Keratinocyte (primary cell): ENCODE measurements around the gene COX8C. TPM values are rescaled to one million over a fixed set of nuclear protein-coding genes. Genes with fewer than 3 reads are reported as not detected.

Experiments
- DNase-seq: peaks from one replicate; pipeline ENCODE4 v3.0.0-alpha.2; 2011; ENCODE audit warnings: low read depth, missing footprints, low spot score
- FAIRE-seq: peaks from 2 replicates; lab custom pipeline; 2011; peaks lifted over from hg19 to GRCh38; lab: Jason Lieb, UNC
- H2AFZ ChIP-seq: 2 replicates; pipeline ENCODE4 v1.6.0; 2012; ENCODE audit warnings: low read length, control low read depth, inconsistent platforms; ENCODE audit not compliant: control insufficient read depth
- H3K27ac ChIP-seq: 2 replicates; pipeline ENCODE4 v1.5.1; 2011; ENCODE audit warnings: low read length; ENCODE audit not compliant: control insufficient read depth, insufficient read depth
- H3K27me3 ChIP-seq: 3 replicates; pipeline ENCODE4 v1.6.0; 2011; ENCODE audit warnings: low read length; ENCODE audit not compliant: control insufficient read depth, insufficient read depth; ENCODE audit errors: extremely low read depth
- H3K36me3 ChIP-seq, 2 experiments: 2 replicates in 1 of 2; 3 replicates in 1 of 2; pipeline ENCODE4 v1.5.1; 2011; ENCODE audit warnings: low read length in 2 of 2, mild to moderate bottlenecking in 1 of 2; ENCODE audit not compliant: control insufficient read depth in 2 of 2, insufficient read depth in 2 of 2; ENCODE audit errors: extremely low read depth in 1 of 2
- H3K4me1 ChIP-seq: 3 replicates; pipeline ENCODE4 v1.5.1; 2011; ENCODE audit warnings: low read length; ENCODE audit not compliant: control insufficient read depth, insufficient read depth; ENCODE audit errors: extremely low read depth
- H3K4me2 ChIP-seq: 3 replicates; pipeline ENCODE4 v1.6.0; 2011; ENCODE audit warnings: low read depth, low read length; ENCODE audit not compliant: control insufficient read depth, insufficient read depth; ENCODE audit errors: extremely low read depth
- H3K4me3 ChIP-seq, 3 experiments: fragments of 200-600 bp in 1 of 3; sonication (generic) in 1 of 3; 2 replicates in 2 of 3; 3 replicates in 1 of 3; pipeline ENCODE4 v1.5.1; 2011 to 2016; ENCODE audit warnings: low read length in 3 of 3, mild to moderate bottlenecking in 3 of 3, control low read depth in 2 of 3, inconsistent platforms in 1 of 3, low read depth in 1 of 3, mixed read lengths in 1 of 3, mixed run types in 1 of 3, moderate library complexity in 1 of 3; ENCODE audit not compliant: control insufficient read depth in 2 of 3, insufficient read depth in 2 of 3; ENCODE audit errors: extremely low read depth in 1 of 3
- H3K79me2 ChIP-seq: 2 replicates; pipeline ENCODE4 v1.6.0; 2012; ENCODE audit warnings: low read length; ENCODE audit not compliant: control insufficient read depth, insufficient read depth
- H3K9ac ChIP-seq: 3 replicates; pipeline ENCODE4 v1.6.0; 2011; ENCODE audit warnings: low read length; ENCODE audit not compliant: control insufficient read depth, insufficient read depth; ENCODE audit errors: extremely low read depth
- H3K9me1 ChIP-seq: 3 replicates; pipeline ENCODE4 v1.6.0; 2011; ENCODE audit warnings: low read length; ENCODE audit not compliant: control insufficient read depth, insufficient read depth; ENCODE audit errors: extremely low read depth
- H3K9me3 ChIP-seq: 2 replicates; pipeline ENCODE4 v1.5.1; 2012; ENCODE audit warnings: low read depth, low read length; ENCODE audit not compliant: control insufficient read depth
- H4K20me1 ChIP-seq: 3 replicates; pipeline ENCODE4 v1.6.0; 2011; ENCODE audit warnings: low read length; ENCODE audit not compliant: control insufficient read depth, insufficient read depth; ENCODE audit errors: extremely low read depth
- CTCF ChIP-seq, 3 experiments: IDR thresholded peaks in 1 of 3; conservative IDR thresholded peaks in 1 of 3; optimal IDR thresholded peaks in 1 of 3; 2 replicates in 2 of 3; 3 replicates in 1 of 3; pipeline versions ENCODE3 to v1.5.1; 2011; ENCODE audit warnings: low read length in 3 of 3, mild to moderate bottlenecking in 3 of 3, moderate library complexity in 2 of 3, control low read depth in 1 of 3, inconsistent platforms in 1 of 3; ENCODE audit not compliant: insufficient read depth in 2 of 3; ENCODE audit errors: extremely low read depth in 1 of 3
- EZH2 ChIP-seq: IDR thresholded peaks from one replicate; pipeline ENCODE4 v1.6.1; 2012; ENCODE audit warnings: inconsistent platforms, mild to moderate bottlenecking, low read length, moderate library complexity
- dilution Hi-C: fragments of 300-500 bp; cut with MboI; formaldehyde crosslinking; loops from one replicate; pipeline ENCODE4 v1.7.0; 2020; ENCODE audit warnings: low sequenced_read_pairs; ENCODE audit not compliant: extremely low pct_ligation_motif_present
- polyA plus RNA-seq, 5 experiments: library from polyadenylated mRNA; depleted of rRNA in 3 of 5; stranded (reverse) in 3 of 5; stranded (forward) in 1 of 5; unstranded in 1 of 5; fragments of >200 nt; gene quantifications; 1 replicate in 1 of 5; 2 replicates in 3 of 5; 3 replicates in 1 of 5; pipeline versions ENCODE4 v1.2.1 to v1.2.3, GENCODE V29; 2011 to 2012; ENCODE audit warnings: missing spikeins in 2 of 5, low read depth in 1 of 5, low replicate concordance in 1 of 5

Gene COX8C
- polyA plus RNA-seq, 1 donor (not counting 4 experiments of a cell fraction or from before 2014, with no cell fraction given): not detected

GRCh38 chr14:93319958-93320357, 27.0 kb upstream of the COX8C start:
- Histone ChIP-seq H3K4me2 (peak overlapping the region; percentile 8), H3K27me3 (no peaks in the 10 kb centered on the region), H3K27ac (peak overlapping the region; percentile 30), H3K4me3 (no peak overlapping the region), H2AFZ (no peak overlapping the region), H3K79me2 (peaks cover 95% of the 10 kb centered on the region), H3K9me1 (peaks cover 7% of the 10 kb centered on the region), H3K9ac (no peak overlapping the region), H3K9me3 (no peaks in the 10 kb centered on the region), H4K20me1 (peaks cover 6% of the 10 kb centered on the region), H3K36me3 (peaks cover 8 to 16% of the 10 kb centered on the region in 2 experiments), H3K4me1 (peaks cover 26% of the 10 kb centered on the region)
- TF ChIP-seq EZH2 (no peak), CTCF (optimal IDR thresholded peaks at IDR 0.05 in 1 of 3, IDR thresholded peaks at IDR 0.05 in 1 of 3, conservative IDR thresholded peaks at IDR 0.05 in 1 of 3; ENCODE audit: extremely low read depth in 1 of 3, insufficient read depth in 2 of 3, low read length in 3 of 3) (no peak)
- dilution Hi-C loops: no loop called here
- no peak for DNase-seq
- peak; percentile 17 for FAIRE-seq

- peak overlapping the region; percentile 30 for H3K27ac ChIP-seq
- H3K9me3 ChIP-seq: no peaks in the 10 kb centered on the region
- H3K4me2 ChIP-seq: no peak overlapping the region
- FAIRE-seq: no peak
- peaks cover 5% of the 10 kb centered on the region for H3K9me1 ChIP-seq
- H3K79me2 ChIP-seq: peaks cover 95% of the 10 kb centered on the region
- no peaks in the 10 kb centered on the region for H3K27me3 ChIP-seq
- no peak for DNase-seq
- H3K9ac ChIP-seq: no peak overlapping the region
- TF ChIP-seq EZH2: no peak
- no peak for TF ChIP-seq CTCF (optimal IDR thresholded peaks at IDR 0.05 in 1 of 3, IDR thresholded peaks at IDR 0.05 in 1 of 3, conservative IDR thresholded peaks at IDR 0.05 in 1 of 3; ENCODE audit: extremely low read depth in 1 of 3, insufficient read depth in 2 of 3, low read length in 3 of 3)
- H4K20me1 ChIP-seq: peaks cover 6% of the 10 kb centered on the region
- no peak overlapping the region for H3K4me3 ChIP-seq
- H2AFZ ChIP-seq: no peak overlapping the region
- peaks cover 26% of the 10 kb centered on the region for H3K4me1 ChIP-seq
- dilution Hi-C loops: no loop called here
- peaks cover 8 to 16% of the 10 kb centered on the region in 2 experiments for H3K36me3 ChIP-seq
Observed at GRCh38 chr14:93320489-93320888, 26.5 kb upstream of the COX8C start.
